Stimulated activated CD8-positive, alpha-beta memory T cell treated with anti-CD3 and anti-CD28 coated beads, Interleukin-15, amount 100 ng/mL, for 4 hours (primary cell): ENCODE data around the gene CD320.
"Not testable (repeated sequence)": the region's sequence is repeated elsewhere in the genome, so short reads cannot be mapped to it uniquely, and the experiment has no call there.

Source experiments
- DNase-seq, 2 donors: peaks; one replicate each; pipeline ENCODE4 v3.0.0-alpha.2; 2020; ENCODE audit warnings: low read depth in 2 of 2

CD320 gene

DNA sequence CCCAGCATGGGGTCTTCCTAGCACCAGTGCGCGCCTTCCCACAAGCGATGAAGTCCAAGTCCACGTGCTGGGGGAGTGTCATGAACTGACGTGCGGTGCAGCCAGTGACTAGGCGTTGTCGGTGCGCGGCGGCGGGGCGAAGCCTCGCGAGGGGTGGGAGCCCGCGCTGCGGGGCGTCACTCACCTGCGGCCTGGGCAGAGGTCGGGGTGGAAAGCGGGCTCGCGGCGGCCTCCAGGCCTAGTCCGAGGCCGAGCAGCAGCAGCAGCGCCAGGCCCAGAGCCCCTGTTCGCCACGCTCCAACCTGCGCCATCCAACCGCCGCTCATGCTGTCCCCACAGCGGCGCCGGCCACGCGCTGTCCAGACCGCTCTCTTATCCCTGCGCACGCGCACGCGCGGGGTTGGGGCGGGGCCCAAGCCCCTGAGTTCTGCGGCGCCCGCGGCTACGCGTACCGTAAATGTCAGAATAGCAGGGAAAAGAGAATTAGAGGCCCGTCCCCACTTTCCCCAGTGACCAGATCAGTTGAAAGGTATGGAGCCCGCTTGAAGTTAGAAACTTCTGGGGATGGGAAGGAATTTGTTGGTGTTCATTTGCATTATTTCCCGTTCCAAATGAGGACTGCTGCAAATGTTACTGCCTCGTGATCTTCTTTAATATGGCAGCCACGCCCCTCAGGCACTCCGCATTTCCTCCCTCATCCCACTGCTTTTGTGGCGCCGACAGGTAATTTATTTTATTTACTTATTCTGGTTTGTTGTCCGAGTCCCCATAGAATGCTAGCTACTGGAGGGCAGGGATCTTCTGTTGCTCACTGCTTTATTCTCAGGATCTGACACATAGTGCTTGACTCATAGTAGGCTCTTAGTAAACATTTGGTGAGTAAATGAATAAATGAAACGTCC is at the start of gene CD320:
Gene CD320, minus strand, starts transcription at position 394 of the 902 bp plus-strand sequence. Its CDS starts 68 bp downstream, at position 326.
- peak; percentile 68 to 71 for DNase-seq

DNA sequence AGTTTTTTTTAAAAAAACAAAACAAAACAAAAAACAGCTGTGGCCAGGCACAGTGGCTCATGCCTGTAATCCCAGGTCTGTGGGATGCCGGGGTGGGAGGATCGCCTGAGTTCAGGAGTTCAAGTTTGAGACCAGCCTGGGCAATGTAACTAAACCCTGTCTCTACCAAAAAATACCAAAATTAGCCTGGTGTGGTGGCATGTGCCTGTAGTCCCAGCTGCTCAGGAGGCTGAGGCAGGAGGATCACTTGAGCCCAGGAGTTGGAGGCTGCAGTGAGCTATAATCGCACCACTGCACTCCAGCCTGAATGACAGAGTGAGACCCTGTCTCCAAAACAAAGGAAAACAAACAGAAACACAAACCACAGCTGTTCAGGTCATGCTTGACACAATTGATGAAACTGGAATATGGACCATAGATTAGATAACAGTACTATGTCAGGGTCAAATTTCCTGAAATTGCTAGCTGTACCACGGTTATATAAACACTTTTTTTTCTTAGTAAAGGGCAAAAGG is 48.9 kb upstream of the CD320 start:
- no peak for DNase-seq

DNA sequence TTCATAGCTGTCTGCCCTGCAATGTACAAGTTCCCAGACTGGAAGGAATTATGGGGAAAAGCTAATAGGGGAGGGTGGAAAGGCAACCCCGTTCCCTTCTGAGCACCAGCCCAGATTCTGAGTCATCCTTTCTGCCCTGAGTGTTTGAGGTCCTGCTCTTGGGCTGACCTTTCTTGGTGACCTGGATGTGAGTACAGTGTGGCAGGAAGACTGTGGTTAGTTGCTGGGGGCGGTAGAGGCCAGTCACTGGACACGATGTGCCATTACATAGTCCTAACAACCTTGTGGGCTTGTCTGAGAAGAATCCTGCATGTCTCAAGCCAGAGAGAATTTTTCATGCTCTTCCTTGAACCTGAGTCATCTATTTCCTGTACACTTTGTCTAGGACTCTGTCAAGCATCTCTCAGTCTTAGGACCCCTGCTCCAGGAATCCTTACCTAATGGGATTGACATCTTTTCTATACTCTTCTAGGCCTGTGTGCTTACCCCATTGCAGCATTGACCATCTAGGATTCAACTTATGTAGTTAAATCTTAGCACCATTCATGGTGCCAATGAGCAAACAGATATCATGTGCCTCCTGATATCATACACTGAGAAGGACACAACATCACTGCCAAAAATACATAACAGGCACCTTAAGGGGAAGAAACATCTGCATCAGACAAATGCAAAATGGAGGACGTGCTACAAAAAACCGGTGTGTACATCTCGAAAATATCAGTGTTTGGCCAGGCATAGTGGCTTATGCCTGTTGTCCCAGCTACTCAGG is 47.7 kb upstream of the CD320 start:
- no peak for DNase-seq

DNA sequence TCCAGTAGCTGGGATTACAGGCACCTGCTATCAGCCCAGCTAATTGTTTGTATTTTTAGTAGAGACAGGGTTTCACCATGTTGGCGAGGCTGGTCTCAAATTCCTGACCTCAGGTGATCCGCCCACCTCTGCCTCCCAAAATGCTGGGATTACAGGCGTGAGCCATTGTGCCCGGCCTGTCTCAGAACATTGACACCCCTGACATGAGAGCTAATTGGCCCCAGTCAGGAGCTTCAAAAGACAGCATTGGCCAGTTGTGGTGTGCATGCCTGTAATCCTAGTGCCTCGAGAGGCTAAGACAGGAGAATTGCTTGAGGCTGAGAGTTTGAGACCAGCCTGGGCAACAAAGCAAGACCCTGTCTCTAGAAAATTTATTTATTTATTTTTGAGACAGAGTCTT is 44.7 kb upstream of the CD320 start:
- DNase-seq: not testable (repeated sequence)

DNA sequence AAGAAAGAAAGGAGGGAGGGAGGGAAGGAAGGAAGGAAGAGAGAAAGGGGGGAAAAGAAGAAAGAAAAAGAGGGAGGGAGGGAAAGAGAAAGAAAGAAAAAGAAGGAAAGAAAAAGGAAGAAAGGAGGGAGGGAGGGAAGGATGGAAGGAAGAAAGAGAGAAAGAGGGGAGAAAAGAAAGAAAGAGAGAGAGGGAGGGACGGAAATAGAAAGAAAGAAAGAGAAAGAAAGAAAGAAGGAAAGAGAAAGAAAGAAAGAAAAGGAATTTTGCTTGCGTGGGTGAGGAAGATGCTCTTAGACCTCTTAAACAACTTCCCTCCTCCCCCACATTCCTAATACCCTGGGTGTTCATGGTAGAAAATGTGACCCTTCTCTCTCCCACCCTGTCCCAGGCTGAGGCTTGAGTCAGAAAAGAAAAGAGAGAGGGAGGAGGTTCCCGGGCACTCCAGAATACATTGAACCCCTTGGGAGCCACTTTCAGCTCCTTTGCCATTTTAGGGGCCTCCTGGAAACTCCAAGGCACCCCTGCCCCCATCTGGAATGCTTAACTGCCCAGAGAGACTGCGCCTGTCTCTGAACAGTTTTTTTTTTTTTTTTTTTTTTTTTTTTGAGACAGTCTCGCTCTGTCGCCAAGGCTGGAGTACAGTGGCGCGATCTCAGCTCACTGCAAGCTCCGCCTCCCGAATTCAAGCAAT is 44.1 kb upstream of the CD320 start:
- no peak for DNase-seq

DNA sequence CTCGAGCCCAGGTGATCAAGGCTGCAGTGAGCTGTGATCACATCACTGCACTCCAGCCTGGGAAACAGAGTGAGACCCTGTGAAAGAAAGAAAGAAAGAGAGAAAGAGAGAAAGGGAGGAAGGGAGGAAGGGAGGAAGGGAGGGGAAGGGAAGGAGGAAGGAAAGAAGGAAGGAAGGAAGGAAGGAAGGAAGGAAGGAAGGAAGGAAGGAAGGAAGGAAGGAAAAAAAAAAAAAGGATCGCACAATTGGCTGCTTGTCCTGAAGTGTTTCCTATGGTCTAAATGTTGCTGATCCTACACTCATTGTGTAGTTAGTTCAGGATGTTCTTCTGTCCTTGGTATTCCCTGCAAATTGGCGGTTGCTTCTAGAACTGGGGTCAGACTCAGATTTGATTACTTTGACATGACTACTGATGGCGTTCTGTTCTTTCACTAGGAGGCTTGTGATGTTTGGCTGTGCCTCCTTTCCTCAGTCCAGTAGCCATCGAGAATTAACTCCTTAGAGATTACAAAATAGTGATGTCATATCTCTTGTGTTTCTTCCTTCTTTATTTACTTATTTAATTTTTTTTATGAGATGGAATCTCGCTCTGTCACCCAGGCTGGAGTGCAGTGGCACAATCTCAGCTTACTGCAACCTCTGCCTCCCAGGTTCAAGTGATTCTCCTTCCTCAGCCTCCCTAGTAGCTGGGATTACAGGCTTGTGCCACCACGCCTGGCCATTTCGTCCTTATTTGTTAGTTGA is 41.6 kb upstream of the CD320 start:
- DNase-seq: not testable (repeated sequence)

DNA sequence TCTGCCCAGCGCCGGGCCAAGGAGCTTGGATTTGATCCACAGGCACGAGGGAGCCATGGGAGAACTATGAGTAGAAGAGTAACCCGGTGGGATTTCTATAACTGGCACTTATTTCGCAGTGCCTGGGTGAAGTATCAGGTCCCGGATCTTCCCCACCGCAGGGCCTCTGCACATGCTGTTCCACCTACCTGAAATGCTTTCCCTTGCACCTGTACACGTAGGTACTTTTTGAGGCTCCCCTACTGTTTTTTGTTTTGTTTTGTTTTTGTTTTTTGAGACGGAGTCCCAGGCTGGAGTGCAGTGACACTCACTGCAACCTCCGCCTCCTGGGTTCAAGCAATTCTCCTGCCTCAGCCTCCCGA is 35.3 kb upstream of the CD320 start:
- DNase-seq: no peak

DNA sequence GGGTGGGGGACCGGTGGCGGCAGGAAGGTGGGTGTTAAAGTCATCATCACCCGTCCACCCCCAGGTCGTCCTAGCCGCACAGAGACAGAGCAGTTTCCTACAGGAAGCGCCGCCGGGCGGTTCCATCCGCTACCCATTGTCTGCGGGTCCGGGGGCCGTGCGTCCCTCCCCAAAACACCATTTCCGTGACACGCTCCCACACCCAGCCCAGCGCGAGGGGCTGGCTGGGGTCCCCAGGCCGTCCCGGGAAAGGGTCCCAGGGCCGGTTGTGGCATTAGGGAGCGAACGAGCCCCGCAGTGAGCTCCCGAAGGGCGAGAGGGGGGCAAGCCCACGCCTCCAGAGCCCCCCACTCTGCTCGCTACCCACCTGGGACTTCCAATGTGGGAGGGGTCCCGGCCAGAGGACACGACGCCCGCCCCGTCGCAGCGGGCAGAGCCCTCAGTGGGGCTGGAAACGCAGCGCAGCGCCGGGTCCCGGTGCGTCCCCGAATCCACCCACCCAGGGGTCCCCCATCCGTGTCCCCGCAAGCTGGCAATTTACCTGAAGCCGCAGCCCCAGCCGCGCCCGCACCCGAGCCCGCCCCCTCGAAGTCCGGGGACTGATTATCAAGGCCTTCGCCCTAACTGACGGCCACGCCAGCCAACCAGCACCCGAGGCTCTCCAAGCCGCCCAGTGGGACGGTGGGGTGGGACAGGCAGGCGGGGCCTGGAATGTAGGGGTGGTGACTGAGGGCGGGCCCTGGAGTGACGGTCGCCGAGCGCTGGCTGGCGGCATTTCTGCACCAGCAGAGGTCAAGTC is 34.7 kb upstream of the CD320 start, which contains the start of gene KANK3:
Gene KANK3, minus strand, starts transcription at position 579 of the 799 bp plus-strand sequence. CDS start 5,434 bp downstream, outside the sequence.
- DNase-seq: peak; percentile 85 to 88

DNA sequence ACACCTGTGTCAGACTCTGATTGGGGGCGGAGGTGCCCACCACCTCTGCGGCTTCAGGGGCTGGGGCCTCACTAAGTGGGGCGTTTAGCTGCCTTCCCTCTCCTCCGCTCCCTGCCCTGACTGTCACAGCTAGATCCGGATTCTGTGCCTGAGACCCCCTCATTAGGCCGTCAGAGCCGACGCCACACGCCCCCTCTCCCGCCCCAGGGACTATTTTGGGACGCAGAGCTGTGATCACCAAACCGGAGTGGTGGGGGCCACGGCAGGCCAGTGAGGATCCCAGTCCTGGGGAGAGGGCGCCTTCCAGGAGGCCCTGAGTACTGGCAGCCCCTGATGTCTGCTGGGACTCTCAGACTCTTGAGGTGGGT is 34.1 kb upstream of the CD320 start:
- DNase-seq: no peak

DNA sequence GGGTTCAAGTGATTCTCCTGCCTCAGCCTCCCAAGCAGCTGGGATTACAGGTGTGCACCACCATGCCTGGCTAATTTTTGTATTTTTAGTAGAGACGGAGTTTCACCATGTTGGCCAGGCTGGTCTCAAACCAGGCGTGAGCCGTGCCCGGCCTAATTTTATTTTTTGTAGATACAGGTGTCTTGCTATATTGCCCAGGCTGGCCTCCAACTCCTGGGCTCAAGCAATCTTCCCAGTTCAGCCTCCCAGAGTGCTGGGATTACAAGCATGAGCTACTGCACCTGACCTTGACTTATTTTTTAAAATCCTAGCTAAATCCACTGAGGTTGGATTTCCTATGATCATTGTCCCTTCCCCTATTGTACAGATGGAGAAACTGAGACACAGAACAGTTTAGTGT is 33.3 kb upstream of the CD320 start:
- DNase-seq: not testable (repeated sequence)

DNA sequence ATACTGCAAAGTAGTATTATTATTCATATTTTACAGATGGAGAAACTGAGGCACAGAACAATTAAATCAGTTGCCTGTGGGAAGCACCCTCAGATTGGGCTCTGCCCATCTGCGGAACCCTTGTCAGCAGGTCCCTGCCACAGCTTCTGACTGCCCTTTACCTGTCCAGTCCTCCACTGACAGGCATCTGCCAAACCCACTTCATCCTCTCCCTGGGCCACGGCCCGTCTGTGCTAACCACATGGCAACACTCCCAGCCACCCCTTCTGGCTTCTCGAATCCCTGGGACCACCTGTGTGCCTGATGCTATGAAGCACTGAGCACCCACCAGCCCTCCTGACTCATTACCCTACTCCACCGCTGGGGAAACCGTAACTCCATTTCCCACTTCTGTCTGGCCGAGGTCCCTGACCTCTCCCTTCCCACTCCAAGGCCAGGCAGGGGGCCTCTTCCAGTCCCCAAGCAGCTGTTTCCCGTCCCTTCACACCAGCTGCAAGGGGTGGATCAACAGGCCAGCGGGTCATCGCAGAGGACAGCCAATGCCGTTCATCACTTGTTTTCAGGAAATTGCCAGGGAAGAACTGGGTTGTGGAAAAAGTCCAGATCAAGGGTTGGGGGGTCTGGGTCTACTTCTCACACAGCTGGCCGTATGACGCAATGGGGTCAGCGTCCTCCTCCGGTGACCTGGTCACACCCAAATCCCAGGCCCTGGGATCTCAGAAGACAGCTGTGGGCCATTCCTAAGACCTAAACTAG is 32.4 kb upstream of the CD320 start:
- no peak for DNase-seq

DNA sequence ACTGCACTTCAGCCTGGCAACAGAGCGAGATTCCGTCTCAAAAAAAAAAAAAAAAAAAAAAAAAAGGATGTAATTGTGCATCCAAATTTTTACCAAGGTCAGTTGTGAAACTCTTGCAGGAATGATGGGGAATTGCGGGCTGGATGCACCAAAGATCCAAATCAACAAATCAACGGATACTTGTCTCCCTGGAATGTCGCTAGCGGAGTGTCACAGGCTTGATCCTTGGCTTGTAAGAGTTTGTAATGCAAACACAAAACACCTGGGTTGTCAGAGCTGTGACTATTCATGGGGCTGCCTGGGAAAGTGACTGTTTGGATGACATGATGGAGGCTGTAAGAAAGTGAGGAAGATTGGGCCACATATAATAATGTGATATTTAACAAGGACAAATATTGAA is 30.7 kb upstream of the CD320 start:
- no peak for DNase-seq

DNA sequence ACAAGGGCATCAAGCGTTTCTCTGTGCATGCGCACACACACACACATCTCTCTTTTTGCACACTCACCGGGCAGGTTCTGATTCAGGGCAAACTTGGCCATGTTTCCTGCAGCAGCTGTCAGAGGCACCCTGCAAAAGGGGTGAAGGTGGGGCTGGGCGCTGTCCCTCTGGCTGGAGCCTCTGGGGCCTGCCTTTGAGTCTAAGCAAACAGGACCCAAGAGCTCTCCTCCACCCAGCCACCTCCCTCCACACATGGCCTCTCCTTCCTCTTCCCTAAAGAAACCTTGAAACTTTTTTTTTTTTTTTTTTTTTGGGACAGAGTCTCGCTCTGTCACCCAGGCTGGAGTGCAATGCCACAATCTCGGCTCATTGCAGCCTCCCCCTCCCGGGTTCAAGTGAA is 29.6 kb upstream of the CD320 start:
- no peak for DNase-seq

DNA sequence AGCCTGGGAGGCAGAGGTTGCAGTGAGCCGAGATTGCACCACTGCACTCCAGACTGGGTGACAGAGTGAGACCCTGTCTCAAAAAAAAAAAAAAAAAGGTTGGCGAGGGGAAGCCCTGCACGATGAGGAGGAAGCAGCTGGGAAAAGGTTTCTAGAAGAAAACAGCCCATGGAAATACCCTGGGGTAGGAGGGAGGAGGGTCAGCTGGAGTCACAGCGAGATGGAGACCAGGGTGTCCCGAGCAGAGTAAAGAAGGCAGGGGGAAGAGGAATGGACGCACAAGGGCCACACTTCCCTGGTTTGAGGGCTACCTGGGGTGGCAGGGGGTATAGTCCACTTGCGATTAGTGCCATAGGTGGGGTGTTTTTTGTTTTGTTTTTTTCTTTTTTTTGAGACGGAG is 28.5 kb upstream of the CD320 start:
- DNase-seq: no peak

DNA sequence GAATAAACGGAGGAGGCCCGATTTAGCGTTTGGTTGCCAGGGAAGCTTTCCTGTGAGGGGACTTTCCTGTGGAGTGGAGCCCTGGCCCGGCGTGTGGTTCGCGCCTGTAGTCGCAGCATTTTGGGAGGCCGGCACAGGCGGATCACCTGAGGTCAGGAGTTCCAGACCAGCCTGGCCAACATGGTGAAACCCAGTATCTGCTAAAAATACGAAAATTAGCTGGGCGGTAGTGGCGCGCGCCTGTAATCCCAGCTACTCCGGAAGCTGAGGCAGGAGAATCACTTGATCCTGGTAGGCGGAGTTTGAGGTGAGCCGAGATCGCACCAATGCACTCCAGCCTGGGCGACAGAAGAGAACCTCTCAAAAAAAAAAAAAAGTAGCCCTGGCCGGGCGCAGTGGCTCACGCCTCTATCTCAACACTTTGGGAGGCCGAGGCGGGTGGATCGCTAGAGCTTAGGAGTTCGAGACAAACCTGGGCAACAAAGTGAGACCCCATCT is 28.0 kb upstream of the CD320 start:
- DNase-seq: no peak

DNA sequence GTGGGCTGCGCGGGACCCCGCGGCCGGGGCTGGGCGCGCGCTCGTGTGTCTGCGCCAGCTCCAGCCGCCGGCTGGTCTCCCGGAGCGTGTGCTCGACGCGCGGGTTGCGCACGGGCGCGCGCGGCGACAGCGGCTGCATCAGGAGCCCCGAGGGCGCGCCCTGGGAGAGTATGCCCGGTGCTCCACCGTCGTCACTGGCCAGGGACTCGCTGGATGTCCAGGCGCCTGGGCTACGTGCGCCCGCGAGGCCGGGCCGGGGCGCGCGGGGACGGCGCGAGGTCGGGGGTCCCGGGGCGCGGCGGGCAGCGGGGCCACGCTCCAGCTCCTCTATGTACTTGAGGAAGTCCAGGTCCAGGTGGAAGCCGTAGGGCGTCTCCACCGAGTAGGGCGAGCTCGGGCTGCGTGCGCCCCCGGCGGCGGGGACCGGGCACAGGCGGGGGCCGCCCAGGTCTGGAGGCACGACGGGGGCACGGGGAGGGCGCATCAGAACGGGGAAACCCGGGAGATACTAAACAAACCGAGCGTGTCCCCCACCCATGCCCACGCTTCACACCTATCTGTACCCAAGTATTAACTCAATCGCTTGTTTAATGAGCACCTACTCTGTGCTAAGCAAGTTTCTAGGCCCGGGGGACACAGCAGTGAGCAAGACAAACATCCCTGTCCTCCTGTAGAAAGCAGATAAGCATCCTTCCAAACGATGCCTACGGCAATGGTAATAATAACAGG is 27.3 kb upstream of the CD320 start:
- DNase-seq: no peak

DNA sequence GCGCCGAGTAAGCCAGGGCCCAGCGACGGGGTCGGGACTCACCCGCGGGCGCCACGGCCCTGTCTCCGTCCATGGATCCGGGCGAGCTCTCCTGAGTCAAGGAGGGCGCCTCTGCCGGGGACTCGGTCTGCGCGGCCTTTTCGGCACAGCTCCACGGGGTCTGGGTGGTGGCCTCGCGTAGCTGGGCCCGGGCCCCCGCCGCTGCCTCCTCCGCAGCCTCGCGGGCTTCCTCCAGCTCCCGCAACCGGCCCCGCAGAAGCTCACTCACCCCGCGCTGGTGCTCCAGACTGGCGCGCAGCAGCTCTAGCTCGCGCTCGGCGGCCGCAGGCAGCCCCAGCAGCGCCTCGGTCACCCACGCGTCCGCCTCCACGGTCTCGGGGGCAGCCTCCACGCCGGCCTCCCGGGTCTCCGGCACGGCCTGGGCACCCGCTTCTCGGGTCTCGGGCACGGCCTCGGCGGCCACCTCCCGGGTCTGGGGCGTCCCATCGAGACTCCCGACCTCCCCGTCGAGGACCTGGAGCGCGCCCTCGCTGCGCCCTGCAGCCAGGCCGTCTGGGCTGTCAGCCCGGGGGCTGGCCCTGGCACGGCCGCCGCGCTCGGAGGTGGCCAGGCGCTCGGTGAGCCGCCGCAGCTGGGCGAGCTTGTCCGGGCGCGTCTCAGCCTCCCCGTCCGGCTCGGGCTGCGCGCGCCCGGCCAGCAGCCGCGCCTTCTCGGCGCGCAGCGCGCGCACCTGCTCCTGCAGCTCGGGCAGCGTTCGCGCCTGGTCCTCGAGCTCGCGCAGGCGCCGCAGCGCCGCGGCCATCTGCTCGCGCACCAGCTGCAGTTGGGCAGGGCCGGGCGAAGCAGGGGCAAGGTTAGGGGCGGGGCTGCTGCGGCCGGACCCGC is 26.5 kb upstream of the CD320 start:
- DNase-seq: no peak
